BLaER1 treated with 17β-estradiol and CSF1 and Interleukin-3, amounts not matched to agents 10 nM and 100 nM (cell line): ENCODE data around the gene LCK.

ENCODE experiments used
- H3K27ac ChIP-seq, 11 experiments: shearing (Covaris generic); formaldehyde crosslinking; 2 replicates each; pipeline ENCODE4 v1.8.1; 2022
- H3K27me3 ChIP-seq, 11 experiments: shearing (Covaris generic); formaldehyde crosslinking; 2 replicates each; pipeline ENCODE4 v1.8.1; 2022
- H3K36me3 ChIP-seq, 11 experiments: shearing (Covaris generic); formaldehyde crosslinking; 2 replicates each; pipeline ENCODE4 v1.8.1; 2022
- H3K4me1 ChIP-seq, 10 experiments: shearing (Covaris generic); formaldehyde crosslinking; 2 replicates each; pipeline ENCODE4 v1.8.1; 2022
- H3K4me2 ChIP-seq, 11 experiments: shearing (Covaris generic); formaldehyde crosslinking; 2 replicates each; pipeline ENCODE4 v1.8.1; 2022
- H3K4me3 ChIP-seq, 10 experiments: shearing (Covaris generic); formaldehyde crosslinking; 2 replicates each; pipeline ENCODE4 v1.8.1; 2022
- H3K9ac ChIP-seq, 11 experiments: shearing (Covaris generic); formaldehyde crosslinking; 2 replicates each; pipeline ENCODE4 v1.8.1; 2022
- H3K9me3 ChIP-seq, 11 experiments: shearing (Covaris generic); formaldehyde crosslinking; replicated peaks in 1 of 11; 2 replicates each; pipeline ENCODE4 v1.8.1; 2022
- H4K20me1 ChIP-seq, 11 experiments: shearing (Covaris generic); formaldehyde crosslinking; 2 replicates each; pipeline ENCODE4 v1.8.1; 2022
- Cebpa-rat ChIP-seq, 11 experiments: shearing (Covaris generic); IDR thresholded peaks; 2 replicates each; pipeline ENCODE4 v1.8.1; 2022

LCK gene

GRCh38 chr1:32318127-32318869 lies 67.2 kb downstream of the LCK start:
- Histone ChIP-seq H3K9me3 (no peaks in the 10 kb centered on the region), H3K27me3 (no peaks in the 10 kb centered on the region), H3K9ac (peak overlapping the region in 3 of 11 experiments; percentile 26 to 47 (median 41); a peak in 2 of 22 replicates), H3K4me1 (peaks cover 40 to 77% (median 74%) of the 10 kb centered on the region in 10 experiments), H3K36me3 (peaks cover 48 to 76% (median 60%) of the 10 kb centered on the region in 11 experiments), H3K27ac (0 out of 22 replicates have a peak overlapping the region, but pooled peaks of 1 of the 11 experiments have one; percentile 14), H3K4me3 (no peak overlapping the region), H4K20me1 (peaks cover 4 to 55% (median 40%) of the 10 kb centered on the region in 11 experiments; a peak in 16 of 22 replicates), H3K4me2 (peak overlapping the region in 7 of 11 experiments; percentile 57 to 87 (median 66); a peak in 13 of 22 replicates)
- TF ChIP-seq Cebpa-rat (IDR thresholded peaks at IDR 0.05), result 0 out of 22 replicates have a peak, but pooled peaks of 1 of the 11 experiments have one; percentile 21

GRCh38 chr1:32321712-32322291 lies 70.7 kb downstream of the LCK start:
- Histone ChIP-seq H3K9ac (peak overlapping the region in 1 of 11 experiments; percentile 3; a peak in 1 of 22 replicates), H3K9me3 (no peaks in the 10 kb centered on the region), H3K4me1 (peaks cover 26 to 53% (median 49%) of the 10 kb centered on the region in 10 experiments), H3K4me2 (peak overlapping the region; percentile 0 to 54 (median 28); a peak in 19 of 22 replicates), H3K4me3 (no peak overlapping the region), H3K27me3 (no peaks in the 10 kb centered on the region), H4K20me1 (peaks cover 1 to 68% (median 39%) of the 10 kb centered on the region in 11 experiments; a peak in 16 of 22 replicates), H3K36me3 (peaks cover 71 to 98% (median 83%) of the 10 kb centered on the region in 11 experiments), H3K27ac (0 out of 22 replicates have a peak overlapping the region, but pooled peaks of 2 of the 11 experiments have one; percentile 27 to 38)
- TF ChIP-seq Cebpa-rat (IDR thresholded peaks at IDR 0.05), result no peak

- Histone ChIP-seq H3K4me3 (no peak overlapping the region), H3K27ac (no peak overlapping the region), H3K36me3 (peaks cover 94 to 99% (median 98%) of the 10 kb centered on the region in 11 experiments), H3K4me2 (no peak overlapping the region), H3K4me1 (peaks cover 10 to 23% (median 18%) of the 10 kb centered on the region in 10 experiments), H3K27me3 (no peaks in the 10 kb centered on the region), H4K20me1 (peaks cover 0 to 84% (median 60%) of the 10 kb centered on the region in 11 experiments; a peak in 21 of 22 replicates), H3K9ac (no peak overlapping the region), H3K9me3 (no peaks in the 10 kb centered on the region)
- no peak for TF ChIP-seq Cebpa-rat (IDR thresholded peaks at IDR 0.05)
Measured at GRCh38 chr1:32327204-32327603, 76.1 kb downstream of the LCK start.

GRCh38 chr1:32329931-32330466 lies 78.9 kb downstream of the LCK start:
- no peaks in the 10 kb centered on the region for H3K27me3 ChIP-seq
- peaks cover 83 to 98% (median 97%) of the 10 kb centered on the region in 11 experiments for H3K36me3 ChIP-seq
- no peak overlapping the region for H3K9ac ChIP-seq
- H3K4me2 ChIP-seq, result no peak overlapping the region
- no peaks in the 10 kb centered on the region for H3K9me3 ChIP-seq
- peaks cover 6 to 84% (median 77%) of the 10 kb centered on the region in 11 experiments; a peak in 21 of 22 replicates for H4K20me1 ChIP-seq
- no peak overlapping the region for H3K4me3 ChIP-seq
- no peak overlapping the region for H3K27ac ChIP-seq
- H3K4me1 ChIP-seq, result peaks cover 33 to 46% (median 43%) of the 10 kb centered on the region in 10 experiments
- TF ChIP-seq Cebpa-rat (IDR thresholded peaks at IDR 0.05), result no peak

- H3K9me3 ChIP-seq, result no peaks in the 10 kb centered on the region
- H3K27me3 ChIP-seq, result no peaks in the 10 kb centered on the region
- H3K27ac ChIP-seq, result no peak overlapping the region
- H3K4me1 ChIP-seq, result peaks cover 34 to 46% (median 43%) of the 10 kb centered on the region in 10 experiments
- peaks cover 6 to 90% (median 78%) of the 10 kb centered on the region in 11 experiments; a peak in 21 of 22 replicates for H4K20me1 ChIP-seq
- H3K9ac ChIP-seq, result no peak overlapping the region
- peaks cover 76 to 92% (median 91%) of the 10 kb centered on the region in 11 experiments for H3K36me3 ChIP-seq
- H3K4me3 ChIP-seq, result no peak overlapping the region
- H3K4me2 ChIP-seq, result peak overlapping the region in 3 of 11 experiments; percentile 11 to 98 (median 20); a peak in 2 of 22 replicates
- no peak for TF ChIP-seq Cebpa-rat (IDR thresholded peaks at IDR 0.05)
Measured at GRCh38 chr1:32330558-32331151, 79.6 kb downstream of the LCK start.

GRCh38 chr1:32331549-32331948 lies 80.5 kb downstream of the LCK start:
- no peak overlapping the region for H3K4me3 ChIP-seq
- H3K9ac ChIP-seq, result peak overlapping the region in 4 of 11 experiments; percentile 5 to 99 (median 70); a peak in 1 of 22 replicates
- peaks cover 6 to 91% (median 81%) of the 10 kb centered on the region in 11 experiments; a peak in 21 of 22 replicates for H4K20me1 ChIP-seq
- H3K4me2 ChIP-seq, result peak overlapping the region in 5 of 11 experiments; percentile 14 to 100 (median 98); a peak in 4 of 22 replicates
- H3K27me3 ChIP-seq, result no peaks in the 10 kb centered on the region
- peaks cover 68 to 84% (median 83%) of the 10 kb centered on the region in 11 experiments for H3K36me3 ChIP-seq
- H3K27ac ChIP-seq, result 0 out of 22 replicates have a peak overlapping the region, but pooled peaks of 1 of the 11 experiments have one; percentile 36
- TF ChIP-seq Cebpa-rat (IDR thresholded peaks at IDR 0.05), result no peak
- no peaks in the 10 kb centered on the region for H3K9me3 ChIP-seq
- peaks cover 37 to 48% (median 46%) of the 10 kb centered on the region in 10 experiments for H3K4me1 ChIP-seq

GRCh38 chr1:32332290-32333079 lies 81.4 kb downstream of the LCK start:
- no peak overlapping the region for H3K4me3 ChIP-seq
- peak overlapping the region in 10 of 11 experiments; percentile 92 to 100 (median 98); a peak in 20 of 22 replicates for H3K4me2 ChIP-seq
- H4K20me1 ChIP-seq, result peaks cover 6 to 96% (median 87%) of the 10 kb centered on the region in 11 experiments; a peak in 21 of 22 replicates
- peaks cover 47 to 58% (median 55%) of the 10 kb centered on the region in 10 experiments for H3K4me1 ChIP-seq
- peak overlapping the region in 2 of 11 experiments; percentile 1 to 36; a peak in 2 of 22 replicates for H3K27ac ChIP-seq
- peak overlapping the region in 9 of 11 experiments; percentile 0 to 99 (median 51); a peak in 12 of 22 replicates for H3K9ac ChIP-seq
- no peaks in the 10 kb centered on the region for H3K27me3 ChIP-seq
- H3K9me3 ChIP-seq, result no peaks in the 10 kb centered on the region
- TF ChIP-seq Cebpa-rat (IDR thresholded peaks at IDR 0.05), result no peak
- H3K36me3 ChIP-seq, result peaks cover 60 to 76% (median 75%) of the 10 kb centered on the region in 11 experiments
